Choroid plexus epithelial cell (primary cell): Measurements from ENCODE around the gene NEO1.
"Not testable (repeated sequence)": the region's sequence is repeated elsewhere in the genome, so short reads cannot be mapped to it uniquely, and the experiment has no call there.

ENCODE experiments used
- DNase-seq: peaks from one replicate; pipeline ENCODE4 v3.0.0-alpha.2; 2010; ENCODE audit warnings: low read depth
- H3K4me3 ChIP-seq: 2 replicates; pipeline ENCODE4 v1.5.1; 2011; ENCODE audit warnings: low read depth, mild to moderate bottlenecking, control low read depth, low read length, moderate library complexity
- CTCF ChIP-seq: conservative IDR thresholded peaks from 2 replicates; pipeline ENCODE4 v1.5.1; 2011; ENCODE audit warnings: low read depth, mild to moderate bottlenecking, control low read depth, inconsistent platforms, low read length, moderate library complexity

NEO1 gene

DNA sequence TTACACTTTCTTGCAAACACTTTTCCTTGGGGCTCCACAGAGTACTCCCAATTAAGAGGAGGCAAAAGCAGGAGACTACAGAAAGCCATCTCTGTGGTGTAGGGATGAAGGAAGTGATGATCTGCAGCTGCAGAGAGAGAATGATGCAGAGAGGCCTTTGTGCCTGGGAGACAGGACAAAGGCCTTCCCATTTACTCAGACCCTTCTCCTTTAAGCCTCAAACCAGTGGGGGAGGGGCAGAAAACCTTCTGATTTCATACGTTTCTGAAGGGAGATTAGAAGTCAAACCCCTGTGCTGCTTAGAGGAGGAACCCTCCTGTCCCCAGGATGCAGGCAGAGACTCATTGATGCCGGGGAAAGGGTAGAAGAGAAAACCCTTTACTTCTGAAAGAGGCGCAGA is 130.8 kb downstream of the NEO1 start:
- H3K4me3 ChIP-seq: no peak overlapping the region
- TF ChIP-seq CTCF: no peak
- DNase-seq: no peak

DNA sequence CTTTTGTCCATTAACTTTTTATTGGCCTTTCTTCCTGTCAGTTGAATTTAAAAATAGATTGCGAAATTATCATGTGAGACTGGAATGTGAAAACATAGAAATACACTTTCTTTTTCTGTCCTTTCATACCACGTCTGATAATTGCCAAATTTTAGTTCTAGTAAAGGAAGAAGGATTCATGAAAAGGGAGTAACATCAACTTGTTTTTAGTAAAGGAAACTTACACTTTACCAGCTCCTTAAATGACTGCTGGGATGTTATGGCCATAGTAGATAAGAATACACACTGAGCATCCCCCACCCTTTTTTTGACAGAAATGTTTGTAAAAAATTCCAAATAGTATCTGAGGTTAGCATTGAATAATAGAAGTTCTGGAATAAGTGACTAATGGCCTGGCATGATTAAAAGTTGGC is 137.9 kb downstream of the NEO1 start:
- no peak overlapping the region for H3K4me3 ChIP-seq
- no peak for TF ChIP-seq CTCF
- peak; percentile 70 for DNase-seq

GRCh38 chr15:73195166-73195565 is 142.9 kb downstream of the NEO1 start:
- H3K4me3 ChIP-seq: no peak overlapping the region
- no peak for DNase-seq
- TF ChIP-seq CTCF: no peak

GRCh38 chr15:73196113-73196512 is 143.8 kb downstream of the NEO1 start:
- TF ChIP-seq CTCF: no peak

DNA sequence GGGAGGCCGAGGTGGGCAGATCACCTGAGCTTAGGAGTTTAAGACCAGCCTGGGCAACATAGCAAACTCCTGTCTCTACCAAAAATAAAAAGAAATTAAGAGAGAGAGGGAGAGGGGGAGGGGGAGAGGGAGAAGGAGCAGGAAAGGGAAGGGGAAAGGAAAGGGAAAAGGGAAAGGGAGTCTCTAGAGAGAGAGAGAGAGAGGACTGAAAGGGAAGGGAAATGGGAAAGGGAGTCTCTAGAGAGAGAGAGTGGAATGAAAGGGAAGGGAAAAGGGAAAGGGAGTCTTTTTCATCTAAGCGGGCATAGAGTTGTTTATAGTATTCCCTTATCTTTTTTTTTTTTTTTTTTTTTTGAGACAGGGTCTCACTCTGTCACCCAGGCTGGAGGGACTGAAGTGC is 148.1 kb downstream of the NEO1 start:
- no peak for DNase-seq
- H3K4me3 ChIP-seq: no peak overlapping the region
- no peak for TF ChIP-seq CTCF

More at GRCh38 chr15:73196113-73196512, 143.8 kb downstream of the NEO1 start:
- H3K4me3 ChIP-seq: no peak overlapping the region
- no peak for DNase-seq

DNA sequence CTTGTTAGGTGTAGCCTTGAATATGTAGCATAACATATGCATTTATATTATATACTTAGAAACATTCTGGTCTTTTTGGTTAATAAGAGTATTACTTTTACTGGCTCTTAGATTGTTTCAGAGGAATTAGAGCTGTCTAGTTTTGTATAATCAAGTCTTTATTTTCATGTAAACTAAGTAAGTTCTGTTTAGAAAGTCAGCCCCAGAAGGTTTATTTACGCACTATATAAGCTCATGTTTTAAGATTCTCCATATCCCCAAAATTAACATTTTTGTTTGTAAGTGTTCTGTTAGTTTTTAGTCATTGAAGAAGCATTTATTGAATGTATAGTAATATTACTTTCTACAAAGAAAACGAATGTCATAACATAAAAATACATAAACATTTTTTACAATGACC is 158.4 kb downstream of the NEO1 start:
- H3K4me3 ChIP-seq: no peak overlapping the region
- TF ChIP-seq CTCF: no peak
- DNase-seq: no peak

- peak; percentile 56 for DNase-seq
- TF ChIP-seq CTCF: no peak
Measured at GRCh38 chr15:73212424-73212823, 160.2 kb downstream of the NEO1 start.

DNA sequence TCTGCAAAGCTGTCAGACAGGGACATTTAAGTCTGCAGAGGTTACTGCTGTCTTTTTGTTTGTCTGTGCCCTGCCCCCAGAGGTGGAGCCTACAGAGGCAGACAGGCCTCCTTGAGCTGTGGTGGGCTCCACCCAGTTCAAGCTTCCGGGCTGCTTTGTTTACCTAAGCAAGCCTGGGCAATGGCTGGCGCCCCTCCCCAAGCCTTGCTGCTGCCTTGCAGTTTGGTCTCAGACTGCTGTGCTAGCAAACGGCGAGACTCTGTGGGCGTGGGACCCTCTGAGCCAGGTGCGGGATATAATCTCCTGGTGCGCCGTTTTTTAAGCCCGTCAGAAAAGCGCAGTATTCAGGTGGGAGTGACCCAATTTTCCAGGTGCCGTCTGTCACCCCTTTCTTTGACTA is 169.2 kb downstream of the NEO1 start:
- not testable (repeated sequence) for DNase-seq, H3K4me3 ChIP-seq

More at GRCh38 chr15:73212424-73212823, 160.2 kb downstream of the NEO1 start:
- no peak overlapping the region for H3K4me3 ChIP-seq
